Body of pancreas (tissue), 4 donors: ENCODE results near the gene RAVER1.

Experiments used
- POLR2A ChIP-seq, 3 donors: fragments of 450-650 bp; IDR thresholded peaks; one replicate each; pipeline ENCODE4 v1.6.1; 2016; ENCODE audit warnings: antibody characterized with exemption in 3 of 3, mild to moderate bottlenecking in 2 of 3
- TF ChIP-seq, protein P1 (sequence below), 7 experiments: fragments of 450-650 bp in 4 of 7; fragments of 200-600 bp in 3 of 7; sonication (generic) in 3 of 7; IDR thresholded peaks; one replicate each; pipeline ENCODE4 v1.5.1; 2016 to 2019; ENCODE audit warnings: antibody characterized with exemption in 7 of 7

DNA sequence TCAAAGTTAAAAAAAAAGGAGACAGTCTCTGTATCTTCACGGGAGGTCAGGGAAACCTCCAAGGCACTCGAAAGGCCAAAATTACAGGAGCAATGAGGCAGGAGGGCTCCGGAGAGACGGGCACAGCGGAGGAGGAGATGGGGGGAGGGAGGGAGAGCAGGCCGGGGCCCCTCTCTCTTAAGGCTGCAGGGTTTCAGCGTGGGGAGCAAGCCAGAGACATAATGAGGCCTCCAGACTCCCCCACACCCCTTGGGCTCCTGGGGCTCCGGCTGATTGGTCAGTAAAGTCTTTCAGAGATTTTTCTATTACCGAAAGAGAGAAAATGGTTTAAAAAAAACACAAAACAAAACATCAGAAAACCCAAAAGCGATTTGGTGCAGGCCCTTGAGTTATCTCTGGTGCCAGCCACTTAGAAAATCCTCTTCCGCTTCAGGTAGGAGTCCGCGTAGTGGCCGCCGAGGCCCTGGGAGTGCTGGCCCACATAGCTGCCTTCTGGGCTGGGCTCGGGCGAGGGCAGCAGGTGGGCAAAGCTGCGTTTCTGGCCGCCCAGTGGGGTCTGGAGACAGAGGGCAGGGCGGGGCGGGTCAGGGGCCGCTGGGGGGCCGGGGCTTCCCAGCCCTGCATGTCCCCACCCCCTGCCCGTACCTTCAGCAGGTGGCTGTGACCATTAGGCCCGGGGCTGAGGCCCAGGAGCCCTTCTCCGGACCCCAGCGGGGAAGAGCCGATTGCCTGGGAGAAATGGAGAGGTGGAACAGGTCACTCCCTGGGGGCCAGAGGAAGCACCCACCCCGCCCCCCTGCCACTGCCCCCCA, 16.1 kb downstream of the RAVER1 start:
- no peak for TF ChIP-seq POLR2A (IDR thresholded peaks at IDR 0.05)
- TF ChIP-seq, protein P1, sequence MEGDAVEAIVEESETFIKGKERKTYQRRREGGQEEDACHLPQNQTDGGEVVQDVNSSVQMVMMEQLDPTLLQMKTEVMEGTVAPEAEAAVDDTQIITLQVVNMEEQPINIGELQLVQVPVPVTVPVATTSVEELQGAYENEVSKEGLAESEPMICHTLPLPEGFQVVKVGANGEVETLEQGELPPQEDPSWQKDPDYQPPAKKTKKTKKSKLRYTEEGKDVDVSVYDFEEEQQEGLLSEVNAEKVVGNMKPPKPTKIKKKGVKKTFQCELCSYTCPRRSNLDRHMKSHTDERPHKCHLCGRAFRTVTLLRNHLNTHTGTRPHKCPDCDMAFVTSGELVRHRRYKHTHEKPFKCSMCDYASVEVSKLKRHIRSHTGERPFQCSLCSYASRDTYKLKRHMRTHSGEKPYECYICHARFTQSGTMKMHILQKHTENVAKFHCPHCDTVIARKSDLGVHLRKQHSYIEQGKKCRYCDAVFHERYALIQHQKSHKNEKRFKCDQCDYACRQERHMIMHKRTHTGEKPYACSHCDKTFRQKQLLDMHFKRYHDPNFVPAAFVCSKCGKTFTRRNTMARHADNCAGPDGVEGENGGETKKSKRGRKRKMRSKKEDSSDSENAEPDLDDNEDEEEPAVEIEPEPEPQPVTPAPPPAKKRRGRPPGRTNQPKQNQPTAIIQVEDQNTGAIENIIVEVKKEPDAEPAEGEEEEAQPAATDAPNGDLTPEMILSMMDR (IDR thresholded peaks at IDR 0.05) = no peak
